Measurements from ENCODE around the gene OR2A5.

The OR2A5 gene

GRCh38 chr7:144027070-144027469 lies 21.7 kb upstream of the OR2A5 start:
- no peaks in the 10 kb centered on the region for H3K27me3 ChIP-seq (ENCODE audit: insufficient read depth, low read depth)
- H3K4me1 ChIP-seq (ENCODE audit: low read depth, poor library complexity, severe bottlenecking) = no peaks in the 10 kb centered on the region
- TF ChIP-seq, protein P1, sequence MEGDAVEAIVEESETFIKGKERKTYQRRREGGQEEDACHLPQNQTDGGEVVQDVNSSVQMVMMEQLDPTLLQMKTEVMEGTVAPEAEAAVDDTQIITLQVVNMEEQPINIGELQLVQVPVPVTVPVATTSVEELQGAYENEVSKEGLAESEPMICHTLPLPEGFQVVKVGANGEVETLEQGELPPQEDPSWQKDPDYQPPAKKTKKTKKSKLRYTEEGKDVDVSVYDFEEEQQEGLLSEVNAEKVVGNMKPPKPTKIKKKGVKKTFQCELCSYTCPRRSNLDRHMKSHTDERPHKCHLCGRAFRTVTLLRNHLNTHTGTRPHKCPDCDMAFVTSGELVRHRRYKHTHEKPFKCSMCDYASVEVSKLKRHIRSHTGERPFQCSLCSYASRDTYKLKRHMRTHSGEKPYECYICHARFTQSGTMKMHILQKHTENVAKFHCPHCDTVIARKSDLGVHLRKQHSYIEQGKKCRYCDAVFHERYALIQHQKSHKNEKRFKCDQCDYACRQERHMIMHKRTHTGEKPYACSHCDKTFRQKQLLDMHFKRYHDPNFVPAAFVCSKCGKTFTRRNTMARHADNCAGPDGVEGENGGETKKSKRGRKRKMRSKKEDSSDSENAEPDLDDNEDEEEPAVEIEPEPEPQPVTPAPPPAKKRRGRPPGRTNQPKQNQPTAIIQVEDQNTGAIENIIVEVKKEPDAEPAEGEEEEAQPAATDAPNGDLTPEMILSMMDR (conservative IDR thresholded peaks at IDR 0.05; ENCODE audit: low read depth, low read length) = 0 out of 2 replicates have a peak, but pooled peaks have one; percentile 8
- H3K36me3 ChIP-seq (ENCODE audit: insufficient read depth) = no peaks in the 10 kb centered on the region
- no peak overlapping the region for H3K9ac ChIP-seq
- H4K20me1 ChIP-seq (ENCODE audit: insufficient read depth) = no peaks in the 10 kb centered on the region
- no peak overlapping the region for H3K4me2 ChIP-seq
- no peak overlapping the region for H3K27ac ChIP-seq
- no peak overlapping the region for H3K4me3 ChIP-seq (IDR thresholded peaks at IDR 0.05; ENCODE audit: insufficient read depth, low read depth, low read length)
- H3K79me2 ChIP-seq (ENCODE audit: insufficient read depth, low read depth) = no peaks in the 10 kb centered on the region
- H2AFZ ChIP-seq (ENCODE audit: low read depth) = no peak overlapping the region

GRCh38 chr7:144027974-144028373 lies 20.8 kb upstream of the OR2A5 start:
- Histone ChIP-seq H3K9ac (no peak overlapping the region), H2AFZ (ENCODE audit: low read depth) (no peak overlapping the region), H3K4me1 (ENCODE audit: low read depth, poor library complexity, severe bottlenecking) (no peaks in the 10 kb centered on the region), H3K36me3 (ENCODE audit: insufficient read depth) (no peaks in the 10 kb centered on the region), H3K4me2 (no peak overlapping the region), H3K4me3 (IDR thresholded peaks at IDR 0.05; ENCODE audit: insufficient read depth, low read depth, low read length) (no peak overlapping the region), H3K79me2 (ENCODE audit: insufficient read depth, low read depth) (no peaks in the 10 kb centered on the region), H4K20me1 (ENCODE audit: insufficient read depth) (no peaks in the 10 kb centered on the region), H3K27me3 (ENCODE audit: insufficient read depth, low read depth) (no peaks in the 10 kb centered on the region), H3K27ac (no peak overlapping the region)
- TF ChIP-seq, protein P1 (conservative IDR thresholded peaks at IDR 0.05; ENCODE audit: low read depth, low read length) = no peak

DNA sequence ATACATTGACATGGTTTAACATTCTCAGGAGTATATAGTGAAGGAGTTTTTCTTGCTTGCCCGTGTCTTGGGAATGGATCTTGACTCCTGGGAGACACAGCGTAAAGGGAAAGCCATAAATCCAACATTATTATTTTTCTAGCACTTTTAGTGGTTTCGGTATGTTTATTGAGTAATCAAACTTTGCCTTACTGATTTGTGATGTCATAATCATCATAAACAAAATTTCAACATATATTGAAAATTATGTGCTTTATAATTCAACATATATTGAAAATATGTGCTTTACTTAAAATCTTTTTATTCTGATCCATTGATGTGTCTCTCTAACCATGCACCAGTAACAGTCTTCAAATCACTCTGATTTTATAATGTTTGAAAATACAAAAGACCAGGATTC lies 20.2 kb upstream of the OR2A5 start:
- Histone ChIP-seq H3K4me2 (no peak overlapping the region), H3K27me3 (ENCODE audit: insufficient read depth, low read depth) (no peaks in the 10 kb centered on the region), H2AFZ (ENCODE audit: low read depth) (no peak overlapping the region), H3K79me2 (ENCODE audit: insufficient read depth, low read depth) (no peaks in the 10 kb centered on the region), H3K4me3 (IDR thresholded peaks at IDR 0.05; ENCODE audit: insufficient read depth, low read depth, low read length) (no peak overlapping the region), H3K27ac (no peak overlapping the region), H4K20me1 (ENCODE audit: insufficient read depth) (no peaks in the 10 kb centered on the region), H3K9ac (no peak overlapping the region), H3K36me3 (ENCODE audit: insufficient read depth) (no peaks in the 10 kb centered on the region), H3K4me1 (ENCODE audit: low read depth, poor library complexity, severe bottlenecking) (no peaks in the 10 kb centered on the region)
- TF ChIP-seq, protein P1 (conservative IDR thresholded peaks at IDR 0.05; ENCODE audit: low read depth, low read length) = no peak

- no peak overlapping the region for H3K9ac ChIP-seq
- no peak overlapping the region for H3K27ac ChIP-seq
- no peaks in the 10 kb centered on the region for H3K36me3 ChIP-seq (ENCODE audit: insufficient read depth)
- no peaks in the 10 kb centered on the region for H3K79me2 ChIP-seq (ENCODE audit: insufficient read depth, low read depth)
- H3K27me3 ChIP-seq (ENCODE audit: insufficient read depth, low read depth) = no peaks in the 10 kb centered on the region
- H2AFZ ChIP-seq (ENCODE audit: low read depth) = 0 out of 2 replicates have a peak overlapping the region, but pooled peaks have one; percentile 7
- no peak overlapping the region for H3K4me3 ChIP-seq (IDR thresholded peaks at IDR 0.05; ENCODE audit: insufficient read depth, low read depth, low read length)
- TF ChIP-seq, protein P1 (conservative IDR thresholded peaks at IDR 0.05; ENCODE audit: low read depth, low read length) = no peak
- H3K4me2 ChIP-seq = no peak overlapping the region
- H4K20me1 ChIP-seq (ENCODE audit: insufficient read depth) = no peaks in the 10 kb centered on the region
- no peaks in the 10 kb centered on the region for H3K4me1 ChIP-seq (ENCODE audit: low read depth, poor library complexity, severe bottlenecking)
Observed at GRCh38 chr7:144032516-144032915, 16.2 kb upstream of the OR2A5 start.

Measured in KMS-11 (cell line).